HepG2 (cell line): Measurements from ENCODE around the gene RIMBP2. TPM values are rescaled to one million over a fixed set of nuclear protein-coding genes. Genes with fewer than 3 reads are reported as not detected.

Experiments used
- ATAC-seq: fragments of 200-7000 bp; cut with Tn5 transposase; 3 replicates; pipeline ENCODE4 v1.9.1; 2020; ENCODE audit warnings: mild to moderate bottlenecking, moderate library complexity
- BruUV-seq: library from RNA; stranded (reverse); fragments of 400-500 nt; replicated peaks from 2 replicates; lab custom pipeline; 2021; lab: Mats Ljungman, UMichigan
- CTCF ChIA-PET: fragments of 300-600 bp; formaldehyde crosslinking; extraction: SDS; loops from one replicate; lab custom pipeline; 2021; ENCODE audit warnings: low total read pairs, inconsistent platforms, low intra/inter-chr PET ratio; lab: Yijun Ruan, JAX
- POLR2A ChIA-PET: fragments of 350-600 bp; sonication (Branson Sonifier 250); formaldehyde crosslinking; loops from one replicate; lab custom pipeline; 2020; ENCODE audit warnings: antibody characterized with exemption, inconsistent platforms; lab: Yijun Ruan, JAX
- DNase-seq: peaks from one replicate; pipeline ENCODE4 v3.0.0-alpha.2; 2015; ENCODE audit warnings: low spot score
- FAIRE-seq: peaks from 3 replicates; lab custom pipeline; 2011; peaks lifted over from hg19 to GRCh38; lab: Jason Lieb, UNC
- H2AFZ ChIP-seq: one replicate; pipeline ENCODE4 v1.6.1; 2011; ENCODE audit warnings: low read length, inconsistent platforms
- H3K27ac ChIP-seq: fragments of 300-600 bp; 3 replicates; pipeline ENCODE4 v1.8.0; 2011; ENCODE audit warnings: mixed run types, mild to moderate bottlenecking, mixed read lengths, low read length, inconsistent platforms; ENCODE audit not compliant: insufficient read depth; ENCODE audit errors: extremely low read length
- H3K27me3 ChIP-seq, 2 experiments: fragments of 200-600 bp in 1 of 2; 2 replicates in 1 of 2; 3 replicates in 1 of 2; pipeline versions ENCODE4 v1.6.0 to v1.8.0; 2011; ENCODE audit warnings: low read length in 2 of 2, mild to moderate bottlenecking in 2 of 2, moderate library complexity in 2 of 2, inconsistent platforms in 1 of 2; ENCODE audit not compliant: insufficient read depth in 2 of 2, control insufficient read depth in 1 of 2
- H3K36me3 ChIP-seq, 2 experiments: fragments of 200-600 bp in 1 of 2; replicated peaks in 1 of 2; 2 replicates in 1 of 2; 3 replicates in 1 of 2; pipeline versions ENCODE4 v1.5.1 to v1.8.0; 2011; ENCODE audit warnings: low read length in 2 of 2, inconsistent platforms in 1 of 2; ENCODE audit not compliant: insufficient read depth in 2 of 2, control insufficient read depth in 1 of 2
- H3K4me1 ChIP-seq: 2 replicates; pipeline ENCODE4 v1.5.1; 2012; ENCODE audit warnings: low read length, inconsistent platforms; ENCODE audit not compliant: insufficient read depth
- H3K4me2 ChIP-seq: 2 replicates; pipeline ENCODE4 v1.6.0; 2011; ENCODE audit warnings: low read depth, low read length, inconsistent platforms
- H3K4me3 ChIP-seq, 3 experiments: fragments of 200-600 bp in 1 of 3; sonication (generic), shearing (Covaris generic) in 1 of 3; replicated peaks in 1 of 3; 2 replicates each; pipeline ENCODE4 v1.5.1; 2011 to 2016; ENCODE audit warnings: low read length in 3 of 3, inconsistent platforms in 2 of 3, low read depth in 2 of 3, mild to moderate bottlenecking in 2 of 3, control low read depth in 1 of 3, mixed read lengths in 1 of 3; ENCODE audit not compliant: insufficient read depth in 1 of 3
- H3K79me2 ChIP-seq: one replicate; pipeline ENCODE4 v1.6.1; 2011; ENCODE audit warnings: low read length, inconsistent platforms; ENCODE audit not compliant: insufficient read depth
- H3K9ac ChIP-seq: 2 replicates; pipeline ENCODE4 v1.6.0; 2011; ENCODE audit warnings: mild to moderate bottlenecking, low read depth, low read length, inconsistent platforms; ENCODE audit not compliant: insufficient read depth
- H3K9me3 ChIP-seq: 2 replicates; pipeline ENCODE4 v1.5.1; 2012; ENCODE audit warnings: mild to moderate bottlenecking, low read length
- H4K20me1 ChIP-seq: 2 replicates; pipeline ENCODE4 v1.6.0; 2011; ENCODE audit warnings: inconsistent platforms, mild to moderate bottlenecking, low read length, moderate library complexity; ENCODE audit not compliant: insufficient read depth
- DPF2 ChIP-seq: sonication (generic); formaldehyde crosslinking; IDR thresholded peaks from 2 replicates; pipeline ENCODE4 v1.4.0; 2020; ENCODE audit warnings: mild to moderate bottlenecking, low read depth, missing genetic modification reagents, borderline replicate concordance
- ESRRA ChIP-seq: sonication (generic); formaldehyde crosslinking; IDR thresholded peaks from 2 replicates; pipeline ENCODE4 v1.5.1; 2020; ENCODE audit warnings: mild to moderate bottlenecking, low read depth, missing genetic modification reagents
- KAT7 ChIP-seq: IDR thresholded peaks from 2 replicates; pipeline ENCODE4 v1.6.1; 2018; ENCODE audit warnings: borderline replicate concordance, missing compliant biosample characterization
- NONO ChIP-seq, 2 experiments: fragments of 450-650 bp in 1 of 2; sonication (generic) in 1 of 2; formaldehyde crosslinking in 1 of 2; IDR thresholded peaks in 1 of 2; conservative IDR thresholded peaks in 1 of 2; 2 replicates each; pipeline versions ENCODE4 v1.6.1 to v1.8.0; 2017 to 2022; ENCODE audit warnings: mild to moderate bottlenecking in 1 of 2, missing genetic modification reagents in 1 of 2, moderate library complexity in 1 of 2
- PAF1 ChIP-seq: IDR thresholded peaks from 2 replicates; pipeline ENCODE4 v1.6.1; 2016; ENCODE audit warnings: missing genetic modification reagents, missing compliant biosample characterization
- SRSF9 ChIP-seq: fragments of 200-400 bp; formaldehyde crosslinking; IDR thresholded peaks from 2 replicates; pipeline ENCODE4 v1.6.1; 2018; ENCODE audit warnings: borderline replicate concordance, mild to moderate bottlenecking, low read depth, low read length; ENCODE audit not compliant: insufficient read depth, poor library complexity, severe bottlenecking
- TBX2 ChIP-seq: sonication (generic); formaldehyde crosslinking; IDR thresholded peaks from 2 replicates; pipeline ENCODE4 v1.5.0; 2020; ENCODE audit warnings: missing genetic modification reagents, mild to moderate bottlenecking, borderline replicate concordance
- ZNF232 ChIP-seq: sonication (generic); formaldehyde crosslinking; IDR thresholded peaks from 2 replicates; pipeline ENCODE4 v1.4.0; 2020; ENCODE audit warnings: missing genetic modification reagents, borderline replicate concordance
- ZNF441 ChIP-seq: sonication (generic); formaldehyde crosslinking; IDR thresholded peaks from 2 replicates; pipeline ENCODE4 v1.7.0; 2021; ENCODE audit warnings: missing genetic modification reagents, borderline replicate concordance
- ZNF713 ChIP-seq: sonication (generic); formaldehyde crosslinking; IDR thresholded peaks from 2 replicates; pipeline ENCODE4 v1.4.0; 2020; ENCODE audit warnings: mild to moderate bottlenecking, missing genetic modification reagents
- WGBS: methylation state at CpG from one replicate; pipeline ENCODE4 v1.1.6; 2017; ENCODE audit warnings: low lambda C conversion rate; 5-methylcytosine and 5-hydroxymethylcytosine counted together
- in situ Hi-C: cut with HindIII; loops from 2 replicates; pipeline ENCODE4 v1.10.0; 2017; ENCODE audit warnings: low pct_unique_long_range_greater_than_20kb; ENCODE audit not compliant: extremely low pct_ligation_motif_present
- intact Hi-C: fragments of 100-400 bp; cut with micrococcal nuclease; formaldehyde crosslinking; loops from one replicate; pipeline ENCODE4 v1.10.0; 2022; ENCODE audit not compliant: unreplicated experiment
- polyA plus RNA-seq, 8 experiments: library from polyadenylated mRNA; depleted of rRNA in 3 of 8; stranded (reverse) in 7 of 8; unstranded in 1 of 8; fragments of >200 nt; fragmentation: Illumina TruSeq in 4 of 8; extraction: Trizol in 4 of 8; gene quantifications; 2 replicates each; pipeline versions ENCODE4 v1.2.1 to v1.2.3, GENCODE V29; 2011 to 2016; ENCODE audit warnings: low read depth in 4 of 8, missing spikeins in 1 of 8, mixed read lengths in 1 of 8; ENCODE audit not compliant: insufficient read depth in 1 of 8
- total RNA-seq, 5 experiments: library from RNA; depleted of rRNA; stranded (reverse); fragments of >200 nt; fragmentation: Illumina TruSeq; extraction: Trizol; gene quantifications; 2 replicates each; pipeline ENCODE4 v1.2.3, GENCODE V29; 2016; ENCODE audit warnings: low read depth in 1 of 5
- TF ChIP-seq, protein P1 (sequence below): sonication (generic); formaldehyde crosslinking; IDR thresholded peaks from 2 replicates; pipeline ENCODE4 v1.4.0; 2020; ENCODE audit warnings: missing genetic modification reagents, borderline replicate concordance
- TF ChIP-seq, protein P2 (sequence below): sonication (generic); formaldehyde crosslinking; IDR thresholded peaks from 2 replicates; pipeline ENCODE4 v1.5.0; 2020; ENCODE audit warnings: mild to moderate bottlenecking, missing genetic modification reagents, moderate library complexity
- TF ChIP-seq, protein P3 (sequence below): sonication (generic); formaldehyde crosslinking; IDR thresholded peaks from 2 replicates; pipeline ENCODE4 v1.9.0; 2021; ENCODE audit warnings: missing genetic modification reagents, borderline replicate concordance

RIMBP2 gene
- total and polyA plus RNA-seq, 2 of the 13 experiments (the other 11 are each of a cell fraction or from before 2014, with no cell fraction given) = 0.03 TPM; not detected in 1

DNA sequence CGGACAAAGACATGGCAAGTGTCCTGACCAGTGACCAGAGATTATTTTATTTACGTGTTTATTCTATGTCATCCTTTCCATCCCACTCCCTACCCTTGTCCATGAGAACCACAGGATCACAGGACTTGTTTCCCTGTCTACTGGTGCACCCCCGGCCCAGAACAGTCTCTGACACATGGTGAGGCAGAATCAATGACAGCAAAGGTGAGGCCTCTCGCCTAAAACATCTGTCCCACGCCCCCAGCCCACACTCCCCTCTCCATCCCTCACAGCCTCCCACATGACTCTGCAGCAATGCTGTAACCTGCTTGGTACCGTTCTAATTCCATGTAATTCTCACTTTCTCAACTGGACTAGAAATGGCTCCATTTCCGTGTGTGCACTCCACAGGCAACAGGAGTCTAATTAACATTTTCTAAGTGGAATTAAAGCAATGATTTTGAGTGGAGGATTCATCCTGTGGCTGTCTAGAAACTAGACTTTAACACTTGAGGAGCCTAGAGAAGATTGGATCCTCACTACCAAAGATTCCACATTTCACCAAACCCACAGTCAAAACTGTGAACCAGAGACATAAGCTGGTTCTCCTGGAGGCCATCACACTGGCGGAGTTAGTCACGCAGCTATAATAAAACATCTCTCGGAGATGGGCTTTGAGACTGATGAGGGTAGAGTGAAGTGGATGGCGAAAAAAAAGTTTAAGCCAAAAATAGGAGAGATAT is 228.3 kb downstream of the RIMBP2 start:
- in situ Hi-C loops = no loop called here

More for the DNA sequence above, 228.3 kb downstream of the RIMBP2 start:
- DNase-seq (no peak), ATAC-seq (no peak), FAIRE-seq (no peak)
- H3K4me2 ChIP-seq = no peak overlapping the region
- H3K9me3 ChIP-seq = no peaks in the 10 kb centered on the region
- no peak overlapping the region for H3K4me3 ChIP-seq
- 13% methylated on average over 11 of the region's 11 CpGs for WGBS
- no peak overlapping the region for H3K9ac ChIP-seq
- no peak overlapping the region for H2AFZ ChIP-seq
- intact Hi-C loops = no loop called here
- BruUV-seq = no TSS peak
- no peak overlapping the region for H3K27ac ChIP-seq
- TF ChIP-seq, protein P1, sequence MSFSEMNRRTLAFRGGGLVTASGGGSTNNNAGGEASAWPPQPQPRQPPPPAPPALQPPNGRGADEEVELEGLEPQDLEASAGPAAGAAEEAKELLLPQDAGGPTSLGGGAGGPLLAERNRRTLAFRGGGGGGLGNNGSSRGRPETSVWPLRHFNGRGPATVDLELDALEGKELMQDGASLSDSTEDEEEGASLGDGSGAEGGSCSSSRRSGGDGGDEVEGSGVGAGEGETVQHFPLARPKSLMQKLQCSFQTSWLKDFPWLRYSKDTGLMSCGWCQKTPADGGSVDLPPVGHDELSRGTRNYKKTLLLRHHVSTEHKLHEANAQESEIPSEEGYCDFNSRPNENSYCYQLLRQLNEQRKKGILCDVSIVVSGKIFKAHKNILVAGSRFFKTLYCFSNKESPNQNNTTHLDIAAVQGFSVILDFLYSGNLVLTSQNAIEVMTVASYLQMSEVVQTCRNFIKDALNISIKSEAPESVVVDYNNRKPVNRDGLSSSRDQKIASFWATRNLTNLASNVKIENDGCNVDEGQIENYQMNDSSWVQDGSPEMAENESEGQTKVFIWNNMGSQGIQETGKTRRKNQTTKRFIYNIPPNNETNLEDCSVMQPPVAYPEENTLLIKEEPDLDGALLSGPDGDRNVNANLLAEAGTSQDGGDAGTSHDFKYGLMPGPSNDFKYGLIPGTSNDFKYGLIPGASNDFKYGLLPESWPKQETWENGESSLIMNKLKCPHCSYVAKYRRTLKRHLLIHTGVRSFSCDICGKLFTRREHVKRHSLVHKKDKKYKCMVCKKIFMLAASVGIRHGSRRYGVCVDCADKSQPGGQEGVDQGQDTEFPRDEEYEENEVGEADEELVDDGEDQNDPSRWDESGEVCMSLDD = no peak
- TF ChIP-seq SRSF9 (no peak), ESRRA (CRISPR knock-in tag) (no peak), KAT7 (CRISPR knock-in tag) (no peak), ZNF232 (CRISPR knock-in tag) (no peak), ZNF441 (CRISPR knock-in tag) (no peak), NONO (IDR thresholded peaks at IDR 0.05) (no peak), NONO (CRISPR knock-in tag; conservative IDR thresholded peaks at IDR 0.05) (no peak), DPF2 (CRISPR knock-in tag) (no peak), TBX2 (CRISPR knock-in tag) (no peak), ZNF713 (CRISPR knock-in tag) (no peak), PAF1 (CRISPR knock-in tag) (no peak)
- TF ChIP-seq, protein P2, sequence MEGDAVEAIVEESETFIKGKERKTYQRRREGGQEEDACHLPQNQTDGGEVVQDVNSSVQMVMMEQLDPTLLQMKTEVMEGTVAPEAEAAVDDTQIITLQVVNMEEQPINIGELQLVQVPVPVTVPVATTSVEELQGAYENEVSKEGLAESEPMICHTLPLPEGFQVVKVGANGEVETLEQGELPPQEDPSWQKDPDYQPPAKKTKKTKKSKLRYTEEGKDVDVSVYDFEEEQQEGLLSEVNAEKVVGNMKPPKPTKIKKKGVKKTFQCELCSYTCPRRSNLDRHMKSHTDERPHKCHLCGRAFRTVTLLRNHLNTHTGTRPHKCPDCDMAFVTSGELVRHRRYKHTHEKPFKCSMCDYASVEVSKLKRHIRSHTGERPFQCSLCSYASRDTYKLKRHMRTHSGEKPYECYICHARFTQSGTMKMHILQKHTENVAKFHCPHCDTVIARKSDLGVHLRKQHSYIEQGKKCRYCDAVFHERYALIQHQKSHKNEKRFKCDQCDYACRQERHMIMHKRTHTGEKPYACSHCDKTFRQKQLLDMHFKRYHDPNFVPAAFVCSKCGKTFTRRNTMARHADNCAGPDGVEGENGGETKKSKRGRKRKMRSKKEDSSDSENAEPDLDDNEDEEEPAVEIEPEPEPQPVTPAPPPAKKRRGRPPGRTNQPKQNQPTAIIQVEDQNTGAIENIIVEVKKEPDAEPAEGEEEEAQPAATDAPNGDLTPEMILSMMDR (CRISPR knock-in tag) = no peak
- TF ChIP-seq, protein P3, sequence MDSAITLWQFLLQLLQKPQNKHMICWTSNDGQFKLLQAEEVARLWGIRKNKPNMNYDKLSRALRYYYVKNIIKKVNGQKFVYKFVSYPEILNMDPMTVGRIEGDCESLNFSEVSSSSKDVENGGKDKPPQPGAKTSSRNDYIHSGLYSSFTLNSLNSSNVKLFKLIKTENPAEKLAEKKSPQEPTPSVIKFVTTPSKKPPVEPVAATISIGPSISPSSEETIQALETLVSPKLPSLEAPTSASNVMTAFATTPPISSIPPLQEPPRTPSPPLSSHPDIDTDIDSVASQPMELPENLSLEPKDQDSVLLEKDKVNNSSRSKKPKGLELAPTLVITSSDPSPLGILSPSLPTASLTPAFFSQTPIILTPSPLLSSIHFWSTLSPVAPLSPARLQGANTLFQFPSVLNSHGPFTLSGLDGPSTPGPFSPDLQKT (CRISPR knock-in tag) = no peak
- peaks cover 2 to 42% of the 10 kb centered on the region in 2 experiments for H3K27me3 ChIP-seq
- no peaks in the 10 kb centered on the region for H3K79me2 ChIP-seq
- ChIA-PET POLR2A (no interaction called here), CTCF (no interaction called here)
- H3K36me3 ChIP-seq = no peaks in the 10 kb centered on the region
- no peaks in the 10 kb centered on the region for H4K20me1 ChIP-seq
- H3K4me1 ChIP-seq = no peaks in the 10 kb centered on the region
